ENCODE results near the gene ZNF101. TPM values are rescaled to one million over a fixed set of nuclear protein-coding genes. Genes with fewer than 3 reads are reported as not detected.

The ZNF101 gene
- total and polyA plus RNA-seq, 9 of the 15 experiments (the other 6 are each of a cell fraction or from before 2014, with no cell fraction given) = 9.6 to 20.3 (median 12.4) TPM

GRCh38 chr19:19661675-19662251, 6.9 kb upstream of the ZNF101 start:
- no peak overlapping the region for H2AFZ ChIP-seq (ENCODE audit: low read depth, low read length)
- H3K9me1 ChIP-seq (ENCODE audit: control insufficient read depth, insufficient read depth, low read length) = no peaks in the 10 kb centered on the region
- ATAC-seq (peak; percentile 4), DNase-seq (ENCODE audit: extremely low read depth in 1 of 4, low spot score in 3 of 4) (peak; percentile 25 to 51 (median 32)), FAIRE-seq (peak; percentile 42)
- H3K27ac ChIP-seq (ENCODE audit: extremely low read depth, low read depth, low read length) = peak overlapping the region; percentile 100; the same call in 2 of the 3 replicates
- peaks cover 36% of the 10 kb centered on the region for H3K79me2 ChIP-seq (ENCODE audit: control insufficient read depth, insufficient read depth, low read length)
- H3K27me3 ChIP-seq (ENCODE audit: control insufficient read depth in 2 of 2, insufficient read depth in 2 of 2, low read length in 2 of 2) = no peaks in the 10 kb centered on the region
- H3K4me1 ChIP-seq (replicated peaks in 1 of 2; ENCODE audit: control insufficient read depth in 2 of 2, insufficient read depth in 2 of 2, low read length in 2 of 2) = peaks cover 10 to 36% of the 10 kb centered on the region in 2 experiments; a peak in 4 of 5 replicates
- peak overlapping the region; percentile 99 for H3K4me2 ChIP-seq (ENCODE audit: insufficient read depth, low read length)
- intact Hi-C loops (cut with micrococcal nuclease) = loop anchor here (10.0 kb wide), 1 partner anchor 73 kb away; the partner anchor contains the start of gene ZNF14
- no TSS peak for BruUV-seq (replicated peaks)
- peak overlapping the region; percentile 95 to 96 for H3K9ac ChIP-seq (ENCODE audit: insufficient read depth in 1 of 2, low read depth in 2 of 2, low read length in 2 of 2)
- peak overlapping the region; percentile 92; the same call in 1 of the 2 replicates for H3K4me3 ChIP-seq
- H3K36me3 ChIP-seq (ENCODE audit: control insufficient read depth, insufficient read depth, low read length) = peaks cover 47% of the 10 kb centered on the region
- H4K20me1 ChIP-seq (replicated peaks; ENCODE audit: control insufficient read depth, insufficient read depth, low read length) = peaks cover 9% of the 10 kb centered on the region; the same call in 1 of the 2 replicates
- WGBS (ENCODE audit: insufficient coverage, low coverage, missing lambda C conversion rate) = 82% methylated on average over 18 of the region's 18 CpGs
- POLR2A ChIA-PET = interaction anchor here (0.6 to 5.0 kb wide), 7 partner anchors 11 to 1140 kb away, joined by 3 to 40 read pairs (median 3); partner anchors contain the start of genes ELL and ZNF93
- H3K9me3 ChIP-seq (replicated peaks; ENCODE audit: control insufficient read depth, insufficient read depth, low read depth, low read length) = no peaks in the 10 kb centered on the region; the same call in 1 of the 2 replicates
- in situ Hi-C loops (cut with MboI) = no loop called here
- TF ChIP-seq YY1 (IDR thresholded peaks at IDR 0.05; ENCODE audit: borderline replicate concordance in 1 of 3, control insufficient read depth in 1 of 3, extremely low read depth in 1 of 3, insufficient read depth in 3 of 3, insufficient read length in 1 of 3, insufficient replicate concordance in 2 of 3, low read depth in 1 of 3, low read length in 2 of 3) = peak in 1 of 3 experiments; percentile 51
- no peak for TF ChIP-seq CC2D1A (IDR thresholded peaks at IDR 0.05)
- no peak for TF ChIP-seq HNRNPUL1 (IDR thresholded peaks at IDR 0.05; ENCODE audit: low read length)
- TF ChIP-seq CBX1 (IDR thresholded peaks at IDR 0.05; ENCODE audit: low read depth) = no peak
- TF ChIP-seq ZNF644 (tag; IDR thresholded peaks at IDR 0.05; ENCODE audit: low read depth) = no peak
- TF ChIP-seq SPI1 (IDR thresholded peaks at IDR 0.05; ENCODE audit: borderline replicate concordance, low read depth, low read length) = peak; percentile 86; the same call in 1 of the 2 replicates
- TF ChIP-seq CHAMP1 (IDR thresholded peaks at IDR 0.05) = no peak
- no peak for TF ChIP-seq NR4A1 (CRISPR knock-in tag; IDR thresholded peaks at IDR 0.05)
- no peak for TF ChIP-seq NR4A1 (tag; IDR thresholded peaks at IDR 0.05)
- TF ChIP-seq PTRF (tag; IDR thresholded peaks at IDR 0.05) = no peak
- TF ChIP-seq U2AF2 (optimal IDR thresholded peaks at IDR 0.05; ENCODE audit: low read depth, low read length) = no peak
- CTCF ChIA-PET (ENCODE audit: low intra/inter-chr PET ratio) = no interaction called here
